HG03469 (cell line): ENCODE results near the gene WAC.

Experiments
- ATAC-seq: cut with Tn5 transposase; IDR thresholded peaks from one replicate; pipeline ENCODE4 v1.9.1; 2021; ENCODE audit warnings: mild to moderate bottlenecking, moderate library complexity, moderate number of reproducible peaks; ENCODE audit not compliant: unreplicated experiment

WAC gene

GRCh38 chr10:28663576-28664368 lies 130.9 kb downstream of the WAC start:
- ATAC-seq: peak; percentile 69

- no peak for ATAC-seq
These were observed 131.4 kb downstream of the WAC start for GRCh38 chr10:28664369-28664740.

- ATAC-seq: no peak
These were observed 134.0 kb downstream of the WAC start for GRCh38 chr10:28666751-28667467.

- ATAC-seq: no peak
These were observed 135.7 kb downstream of the WAC start for GRCh38 chr10:28668363-28669226.

GRCh38 chr10:28669227-28670173 lies 136.6 kb downstream of the WAC start:
- no peak for ATAC-seq
